WTC11 (cell line): ENCODE measurements around the gene THSD4. TPM values are rescaled to one million over a fixed set of nuclear protein-coding genes. Genes with fewer than 3 reads are reported as not detected.

Experiments
- ATAC-seq: fragments of 200-7000 bp; cut with Tn5 transposase; 2 replicates; pipeline ENCODE4 v1.10.0; 2021; ENCODE audit warnings: mild to moderate bottlenecking, moderate library complexity
- CTCF ChIA-PET: fragments of 300-600 bp; sonication (Branson Sonifier 250); formaldehyde crosslinking; loops from one replicate; lab custom pipeline; 2021; ENCODE audit warnings: antibody characterized with exemption; lab: Charles Lee
- POLR2A ChIA-PET: fragments of 350-600 bp; sonication (Branson Sonifier 250); formaldehyde crosslinking; loops from one replicate; lab custom pipeline; 2021; ENCODE audit warnings: antibody characterized with exemption; lab: Charles Lee
- DNase-seq: peaks from one replicate; pipeline ENCODE4 v3.0.0; 2021; ENCODE audit warnings: low spot score
- H3K27ac Mint-ChIP-seq: 2 replicates; pipeline ENCODE4 v1.8.0; 2021; ENCODE audit warnings: mixed read lengths
- H3K27me3 Mint-ChIP-seq: 2 replicates; pipeline ENCODE4 v1.8.0; 2021; ENCODE audit warnings: low read depth, mild to moderate bottlenecking, moderate library complexity, mixed read lengths
- H3K36me3 Mint-ChIP-seq: 2 replicates; pipeline ENCODE4 v1.8.0; 2021; ENCODE audit warnings: mixed read lengths
- H3K4me1 Mint-ChIP-seq: 2 replicates; pipeline ENCODE4 v1.8.0; 2022; ENCODE audit warnings: mixed read lengths
- H3K4me3 Mint-ChIP-seq: 2 replicates; pipeline ENCODE4 v1.8.0; 2021; ENCODE audit warnings: mild to moderate bottlenecking, moderate library complexity, mixed read lengths
- H3K9me3 Mint-ChIP-seq: 2 replicates; pipeline ENCODE4 v1.8.0; 2021; ENCODE audit warnings: mixed read lengths
- FOXJ3 ChIP-seq: sonication (generic); formaldehyde crosslinking; IDR thresholded peaks from 2 replicates; pipeline ENCODE4 v1.9.0; 2021; ENCODE audit warnings: missing genetic modification reagents, mild to moderate bottlenecking, borderline replicate concordance
- JUN ChIP-seq: sonication (generic); formaldehyde crosslinking; IDR thresholded peaks from 2 replicates; pipeline ENCODE4 v1.8.0; 2023; ENCODE audit warnings: mild to moderate bottlenecking, missing genetic modification reagents
- MXD4 ChIP-seq: fragments of 250-450 bp; sonication (Bioruptor Pico); IDR thresholded peaks from 2 replicates; pipeline ENCODE4 v1.8.0; 2021; ENCODE audit warnings: mild to moderate bottlenecking, moderate library complexity, borderline replicate concordance
- NFE2L1 ChIP-seq: sonication (generic); formaldehyde crosslinking; IDR thresholded peaks from 2 replicates; pipeline ENCODE4 v1.8.1; 2023; ENCODE audit warnings: missing genetic modification reagents
- NFYB ChIP-seq: sonication (generic); formaldehyde crosslinking; conservative IDR thresholded peaks from 2 replicates; pipeline ENCODE4 v1.8.0; 2022; ENCODE audit warnings: low read depth, missing genetic modification reagents
- NR1H2 ChIP-seq: sonication (generic); formaldehyde crosslinking; IDR thresholded peaks from 2 replicates; pipeline ENCODE4 v1.9.0; 2021; ENCODE audit warnings: mild to moderate bottlenecking, moderate library complexity, missing genetic modification reagents
- RELA ChIP-seq: sonication (generic); formaldehyde crosslinking; IDR thresholded peaks from 2 replicates; pipeline ENCODE4 v1.8.1; 2022; ENCODE audit warnings: missing genetic modification reagents, mild to moderate bottlenecking, borderline replicate concordance
- TEAD4 ChIP-seq: sonication (generic); formaldehyde crosslinking; IDR thresholded peaks from 2 replicates; pipeline ENCODE4 v1.8.0; 2022; ENCODE audit warnings: mild to moderate bottlenecking, missing genetic modification reagents
- ZNF219 ChIP-seq: sonication (generic); formaldehyde crosslinking; IDR thresholded peaks from 2 replicates; pipeline ENCODE4 v1.8.0; 2023; ENCODE audit warnings: missing genetic modification reagents, mild to moderate bottlenecking, borderline replicate concordance
- total RNA-seq: library from RNA; stranded (reverse); gene quantifications from 3 replicates; pipeline ENCODE4 v1.2.3, GENCODE V29; 2021
- TF ChIP-seq, protein P1 (sequence below): fragments of 250-450 bp; sonication (Bioruptor Pico); IDR thresholded peaks from 2 replicates; pipeline ENCODE4 v2.1.2; 2022; ENCODE audit warnings: mild to moderate bottlenecking, moderate library complexity
- TF ChIP-seq, protein P2 (sequence below): sonication (generic); formaldehyde crosslinking; IDR thresholded peaks from 2 replicates; pipeline ENCODE4 v1.8.1; 2022; ENCODE audit warnings: low read depth, missing genetic modification reagents, borderline replicate concordance
- TF ChIP-seq, protein P3 (sequence below): sonication (generic); formaldehyde crosslinking; IDR thresholded peaks from 2 replicates; pipeline ENCODE4 v1.8.0; 2022; ENCODE audit warnings: mild to moderate bottlenecking, missing genetic modification reagents
- TF ChIP-seq, protein P4 (sequence below): sonication (generic); formaldehyde crosslinking; IDR thresholded peaks from 2 replicates; pipeline ENCODE4 v1.8.1; 2022; ENCODE audit warnings: mild to moderate bottlenecking, missing genetic modification reagents, moderate library complexity, borderline replicate concordance
- TF ChIP-seq, protein P5 (sequence below): sonication (generic); formaldehyde crosslinking; IDR thresholded peaks from 2 replicates; pipeline ENCODE4 v1.8.1; 2022; ENCODE audit warnings: missing genetic modification reagents, borderline replicate concordance
- TF ChIP-seq, protein P6 (sequence below): fragments of 250-450 bp; sonication (Bioruptor Pico); IDR thresholded peaks from 2 replicates; pipeline ENCODE4 v1.9.0; 2021; ENCODE audit warnings: mild to moderate bottlenecking, borderline replicate concordance

THSD4 gene
- total RNA-seq, 1 experiment from 2014 or later: 7.8 TPM

DNA sequence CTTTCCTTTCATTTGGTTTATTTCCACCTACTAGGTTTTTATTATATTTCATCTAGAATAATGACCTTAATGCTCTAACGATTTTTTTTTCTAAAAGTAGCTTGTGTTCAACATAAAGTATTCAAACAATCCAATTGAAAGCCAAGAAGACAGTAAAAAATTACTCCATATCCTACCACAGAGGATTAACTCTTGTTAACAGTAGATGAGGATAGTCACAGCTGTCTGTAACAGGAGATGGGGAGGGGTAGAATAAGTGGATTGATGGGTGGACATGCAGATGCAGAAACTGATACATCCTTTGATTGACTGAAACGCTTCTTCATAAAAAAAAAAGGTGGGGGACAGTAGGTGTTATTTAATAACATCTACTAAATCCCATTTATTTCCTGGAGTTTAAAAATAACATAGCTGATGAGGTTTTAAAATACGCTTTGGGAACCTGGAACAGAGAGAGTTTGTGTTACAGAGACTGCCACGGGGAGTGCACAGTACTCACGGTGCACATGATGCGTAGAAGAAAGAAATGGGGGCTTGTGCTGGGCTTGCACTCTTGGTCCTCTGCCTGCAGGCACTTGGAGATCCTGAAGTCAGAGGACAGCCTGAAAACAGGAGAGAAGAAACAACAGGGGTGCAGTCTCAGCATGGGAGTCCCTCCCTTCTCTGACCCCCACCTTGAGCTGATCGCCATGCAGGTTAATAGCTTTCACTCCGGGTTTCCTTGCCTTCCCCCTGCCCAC, 226.7 kb downstream of the THSD4 start (continued):
- TF ChIP-seq, protein P1, sequence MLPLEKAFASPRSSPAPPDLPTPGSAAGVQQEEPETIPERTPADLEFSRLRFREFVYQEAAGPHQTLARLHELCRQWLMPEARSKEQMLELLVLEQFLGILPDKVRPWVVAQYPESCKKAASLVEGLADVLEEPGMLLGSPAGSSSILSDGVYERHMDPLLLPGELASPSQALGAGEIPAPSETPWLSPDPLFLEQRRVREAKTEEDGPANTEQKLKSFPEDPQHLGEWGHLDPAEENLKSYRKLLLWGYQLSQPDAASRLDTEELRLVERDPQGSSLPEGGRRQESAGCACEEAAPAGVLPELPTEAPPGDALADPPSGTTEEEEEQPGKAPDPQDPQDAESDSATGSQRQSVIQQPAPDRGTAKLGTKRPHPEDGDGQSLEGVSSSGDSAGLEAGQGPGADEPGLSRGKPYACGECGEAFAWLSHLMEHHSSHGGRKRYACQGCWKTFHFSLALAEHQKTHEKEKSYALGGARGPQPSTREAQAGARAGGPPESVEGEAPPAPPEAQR: no peak
- TF ChIP-seq, protein P2, sequence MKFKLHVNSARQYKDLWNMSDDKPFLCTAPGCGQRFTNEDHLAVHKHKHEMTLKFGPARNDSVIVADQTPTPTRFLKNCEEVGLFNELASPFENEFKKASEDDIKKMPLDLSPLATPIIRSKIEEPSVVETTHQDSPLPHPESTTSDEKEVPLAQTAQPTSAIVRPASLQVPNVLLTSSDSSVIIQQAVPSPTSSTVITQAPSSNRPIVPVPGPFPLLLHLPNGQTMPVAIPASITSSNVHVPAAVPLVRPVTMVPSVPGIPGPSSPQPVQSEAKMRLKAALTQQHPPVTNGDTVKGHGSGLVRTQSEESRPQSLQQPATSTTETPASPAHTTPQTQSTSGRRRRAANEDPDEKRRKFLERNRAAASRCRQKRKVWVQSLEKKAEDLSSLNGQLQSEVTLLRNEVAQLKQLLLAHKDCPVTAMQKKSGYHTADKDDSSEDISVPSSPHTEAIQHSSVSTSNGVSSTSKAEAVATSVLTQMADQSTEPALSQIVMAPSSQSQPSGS (CRISPR knock-in tag): no peak
- no peak for TF ChIP-seq NFE2L1 (CRISPR knock-in tag)
- TF ChIP-seq, all 79 proteins: peak for 0

DNA sequence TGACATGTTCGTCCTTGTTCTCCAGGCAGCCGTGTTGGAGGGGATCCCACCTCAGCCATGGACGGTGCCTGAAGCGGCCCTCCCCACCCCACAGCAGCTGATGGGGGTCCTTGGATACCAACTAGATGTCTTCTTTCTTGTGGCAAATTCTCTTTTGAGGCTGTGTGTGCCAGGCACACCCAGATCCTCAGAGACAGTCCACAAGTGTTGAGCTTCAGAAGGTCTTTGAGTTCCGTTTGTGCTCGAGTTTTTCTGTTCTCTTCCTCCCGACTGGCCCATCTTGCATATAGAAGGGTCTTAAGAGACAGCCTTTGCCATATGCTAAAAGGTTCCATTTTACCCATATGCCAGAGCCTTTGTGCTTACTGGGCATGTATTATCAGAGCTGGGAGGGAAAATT, 227.4 kb downstream of the THSD4 start:
- CTCF ChIA-PET: no interaction called here
- H3K27ac Mint-ChIP-seq: no peak overlapping the region
- ATAC-seq (no peak), DNase-seq (no peak)
- no peaks in the 10 kb centered on the region for H3K27me3 Mint-ChIP-seq
- no peaks in the 10 kb centered on the region for H3K9me3 Mint-ChIP-seq
- no peak overlapping the region for H3K4me3 Mint-ChIP-seq
- POLR2A ChIA-PET: no interaction called here
- H3K4me1 Mint-ChIP-seq: peaks cover 39% of the 10 kb centered on the region
- no peak for TF ChIP-seq NR1H2 (CRISPR knock-in tag)
- TF ChIP-seq, protein P3, sequence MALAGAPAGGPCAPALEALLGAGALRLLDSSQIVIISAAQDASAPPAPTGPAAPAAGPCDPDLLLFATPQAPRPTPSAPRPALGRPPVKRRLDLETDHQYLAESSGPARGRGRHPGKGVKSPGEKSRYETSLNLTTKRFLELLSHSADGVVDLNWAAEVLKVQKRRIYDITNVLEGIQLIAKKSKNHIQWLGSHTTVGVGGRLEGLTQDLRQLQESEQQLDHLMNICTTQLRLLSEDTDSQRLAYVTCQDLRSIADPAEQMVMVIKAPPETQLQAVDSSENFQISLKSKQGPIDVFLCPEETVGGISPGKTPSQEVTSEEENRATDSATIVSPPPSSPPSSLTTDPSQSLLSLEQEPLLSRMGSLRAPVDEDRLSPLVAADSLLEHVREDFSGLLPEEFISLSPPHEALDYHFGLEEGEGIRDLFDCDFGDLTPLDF (CRISPR knock-in tag): no peak
- TF ChIP-seq TEAD4 (CRISPR knock-in tag): no peak
- TF ChIP-seq FOXJ3 (CRISPR knock-in tag): no peak
- TF ChIP-seq, protein P4, sequence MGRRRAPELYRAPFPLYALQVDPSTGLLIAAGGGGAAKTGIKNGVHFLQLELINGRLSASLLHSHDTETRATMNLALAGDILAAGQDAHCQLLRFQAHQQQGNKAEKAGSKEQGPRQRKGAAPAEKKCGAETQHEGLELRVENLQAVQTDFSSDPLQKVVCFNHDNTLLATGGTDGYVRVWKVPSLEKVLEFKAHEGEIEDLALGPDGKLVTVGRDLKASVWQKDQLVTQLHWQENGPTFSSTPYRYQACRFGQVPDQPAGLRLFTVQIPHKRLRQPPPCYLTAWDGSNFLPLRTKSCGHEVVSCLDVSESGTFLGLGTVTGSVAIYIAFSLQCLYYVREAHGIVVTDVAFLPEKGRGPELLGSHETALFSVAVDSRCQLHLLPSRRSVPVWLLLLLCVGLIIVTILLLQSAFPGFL (CRISPR knock-in tag): no peak
- TF ChIP-seq JUN (CRISPR knock-in tag): no peak
- no peak for TF ChIP-seq MXD4
- TF ChIP-seq, protein P5, sequence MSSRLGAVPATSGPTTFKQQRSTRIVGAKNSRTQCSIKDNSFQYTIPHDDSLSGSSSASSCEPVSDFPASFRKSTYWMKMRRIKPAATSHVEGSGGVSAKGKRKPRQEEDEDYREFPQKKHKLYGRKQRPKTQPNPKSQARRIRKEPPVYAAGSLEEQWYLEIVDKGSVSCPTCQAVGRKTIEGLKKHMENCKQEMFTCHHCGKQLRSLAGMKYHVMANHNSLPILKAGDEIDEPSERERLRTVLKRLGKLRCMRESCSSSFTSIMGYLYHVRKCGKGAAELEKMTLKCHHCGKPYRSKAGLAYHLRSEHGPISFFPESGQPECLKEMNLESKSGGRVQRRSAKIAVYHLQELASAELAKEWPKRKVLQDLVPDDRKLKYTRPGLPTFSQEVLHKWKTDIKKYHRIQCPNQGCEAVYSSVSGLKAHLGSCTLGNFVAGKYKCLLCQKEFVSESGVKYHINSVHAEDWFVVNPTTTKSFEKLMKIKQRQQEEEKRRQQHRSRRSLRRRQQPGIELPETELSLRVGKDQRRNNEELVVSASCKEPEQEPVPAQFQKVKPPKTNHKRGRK (CRISPR knock-in tag): no peak
- no peak for TF ChIP-seq ZNF219 (CRISPR knock-in tag)
- no peak for TF ChIP-seq NFYB
- H3K36me3 Mint-ChIP-seq: no peaks in the 10 kb centered on the region

DNA sequence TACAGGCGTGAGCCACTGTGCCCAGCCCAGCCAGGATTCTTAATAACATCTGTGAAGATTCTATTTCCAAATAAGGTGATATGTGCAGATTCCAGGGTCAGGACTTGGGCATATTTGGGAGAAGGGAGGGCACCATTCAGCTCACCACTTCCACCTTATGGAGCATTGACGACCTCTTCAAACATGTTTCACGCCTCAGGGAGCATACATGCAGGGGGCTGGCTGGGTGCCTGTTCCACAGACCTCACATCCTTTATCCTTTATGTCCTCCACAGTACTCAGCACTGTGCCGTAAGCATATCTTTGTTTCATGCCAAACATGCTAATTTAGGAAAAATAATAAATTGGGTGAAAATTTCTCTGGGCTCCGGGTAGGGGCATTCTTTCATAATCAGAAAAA, 229.0 kb downstream of the THSD4 start:
- H3K9me3 Mint-ChIP-seq: no peaks in the 10 kb centered on the region
- CTCF ChIA-PET: interaction anchor here (0.6 kb wide), 1 partner anchor 79 kb away, joined by 3 read pairs; no protein-coding TSS in a partner anchor
- H3K27me3 Mint-ChIP-seq: no peaks in the 10 kb centered on the region
- no peak overlapping the region for H3K4me3 Mint-ChIP-seq
- POLR2A ChIA-PET: no interaction called here
- ATAC-seq (no peak), DNase-seq (no peak)
- TF ChIP-seq, protein P6, sequence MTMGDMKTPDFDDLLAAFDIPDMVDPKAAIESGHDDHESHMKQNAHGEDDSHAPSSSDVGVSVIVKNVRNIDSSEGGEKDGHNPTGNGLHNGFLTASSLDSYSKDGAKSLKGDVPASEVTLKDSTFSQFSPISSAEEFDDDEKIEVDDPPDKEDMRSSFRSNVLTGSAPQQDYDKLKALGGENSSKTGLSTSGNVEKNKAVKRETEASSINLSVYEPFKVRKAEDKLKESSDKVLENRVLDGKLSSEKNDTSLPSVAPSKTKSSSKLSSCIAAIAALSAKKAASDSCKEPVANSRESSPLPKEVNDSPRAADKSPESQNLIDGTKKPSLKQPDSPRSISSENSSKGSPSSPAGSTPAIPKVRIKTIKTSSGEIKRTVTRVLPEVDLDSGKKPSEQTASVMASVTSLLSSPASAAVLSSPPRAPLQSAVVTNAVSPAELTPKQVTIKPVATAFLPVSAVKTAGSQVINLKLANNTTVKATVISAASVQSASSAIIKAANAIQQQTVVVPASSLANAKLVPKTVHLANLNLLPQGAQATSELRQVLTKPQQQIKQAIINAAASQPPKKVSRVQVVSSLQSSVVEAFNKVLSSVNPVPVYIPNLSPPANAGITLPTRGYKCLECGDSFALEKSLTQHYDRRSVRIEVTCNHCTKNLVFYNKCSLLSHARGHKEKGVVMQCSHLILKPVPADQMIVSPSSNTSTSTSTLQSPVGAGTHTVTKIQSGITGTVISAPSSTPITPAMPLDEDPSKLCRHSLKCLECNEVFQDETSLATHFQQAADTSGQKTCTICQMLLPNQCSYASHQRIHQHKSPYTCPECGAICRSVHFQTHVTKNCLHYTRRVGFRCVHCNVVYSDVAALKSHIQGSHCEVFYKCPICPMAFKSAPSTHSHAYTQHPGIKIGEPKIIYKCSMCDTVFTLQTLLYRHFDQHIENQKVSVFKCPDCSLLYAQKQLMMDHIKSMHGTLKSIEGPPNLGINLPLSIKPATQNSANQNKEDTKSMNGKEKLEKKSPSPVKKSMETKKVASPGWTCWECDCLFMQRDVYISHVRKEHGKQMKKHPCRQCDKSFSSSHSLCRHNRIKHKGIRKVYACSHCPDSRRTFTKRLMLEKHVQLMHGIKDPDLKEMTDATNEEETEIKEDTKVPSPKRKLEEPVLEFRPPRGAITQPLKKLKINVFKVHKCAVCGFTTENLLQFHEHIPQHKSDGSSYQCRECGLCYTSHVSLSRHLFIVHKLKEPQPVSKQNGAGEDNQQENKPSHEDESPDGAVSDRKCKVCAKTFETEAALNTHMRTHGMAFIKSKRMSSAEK (CRISPR knock-in tag): no peak
- TF ChIP-seq RELA (CRISPR knock-in tag): no peak
- H3K4me1 Mint-ChIP-seq: peaks cover 35% of the 10 kb centered on the region
- H3K36me3 Mint-ChIP-seq: no peaks in the 10 kb centered on the region
- no peak overlapping the region for H3K27ac Mint-ChIP-seq
